OCI-LY3 (cell line): ENCODE data around the gene LCOR.

Experiments used
- H2AFZ ChIP-seq: fragments of 200-600, 300-600 bp; shearing (Covaris generic); 2 replicates; pipeline ENCODE4 v1.6.0; 2014; ENCODE audit warnings: antibody characterized with exemption, low read depth, low read length
- H3K27ac ChIP-seq: fragments of 200-600, 300-600 bp; sonication (generic); 2 replicates; pipeline ENCODE4 v1.5.1; 2014; ENCODE audit warnings: mild to moderate bottlenecking, low read length, moderate library complexity, mixed read lengths
- H3K27me3 ChIP-seq: fragments of 200-600, 300-600 bp; sonication (generic); 2 replicates; pipeline ENCODE4 v1.6.1; 2014; ENCODE audit warnings: low read depth, low read length, mixed read lengths
- H3K36me3 ChIP-seq: fragments of 200-600, 300-600 bp; sonication (generic); replicated peaks from 2 replicates; pipeline ENCODE3; 2014; ENCODE audit warnings: low read depth, low read length, mixed read lengths
- H3K4me1 ChIP-seq: fragments of 300-600, 200-600 bp; sonication (generic); 2 replicates; pipeline ENCODE4 v1.6.1; 2014; ENCODE audit warnings: low read length, mixed read lengths
- H3K4me2 ChIP-seq: fragments of 200-600, 300-600 bp; sonication (generic); 2 replicates; pipeline ENCODE4 v1.6.1; 2014; ENCODE audit warnings: low read length, mixed read lengths
- H3K4me3 ChIP-seq: fragments of 300-600, 200-600 bp; sonication (generic); 2 replicates; pipeline ENCODE4 v1.5.1; 2014; ENCODE audit warnings: antibody characterized with exemption, mild to moderate bottlenecking, low read length, moderate library complexity
- H3K79me2 ChIP-seq: fragments of 300-600, 200-600 bp; shearing (Covaris generic); 2 replicates; pipeline ENCODE4 v1.6.1; 2014; ENCODE audit warnings: mild to moderate bottlenecking, low read length, mixed read lengths
- H3K9ac ChIP-seq: fragments of 300-600, 200-600 bp; shearing (Covaris generic); 2 replicates; pipeline ENCODE4 v1.6.0; 2014; ENCODE audit warnings: mild to moderate bottlenecking, low read length, moderate library complexity
- H3K9me3 ChIP-seq: fragments of 200-600, 300-600 bp; shearing (Covaris generic); 2 replicates; pipeline ENCODE4 v1.6.1; 2014; ENCODE audit warnings: low read length, mixed read lengths; ENCODE audit not compliant: insufficient read depth
- H4K20me1 ChIP-seq: fragments of 200-600, 300-600 bp; sonication (generic); 2 replicates; pipeline ENCODE4 v1.6.1; 2016; ENCODE audit warnings: low read length, mixed read lengths; ENCODE audit not compliant: insufficient read depth
- EZH2phosphoT487 ChIP-seq: fragments of 200-600 bp; shearing (Covaris generic); IDR thresholded peaks from 2 replicates; pipeline ENCODE4 v1.6.1; 2018; ENCODE audit warnings: antibody characterized with exemption, mixed run types, low read depth
- TF ChIP-seq, protein P1 (sequence below): fragments of 200-600, 300-600 bp; sonication (generic); IDR thresholded peaks from 2 replicates; pipeline ENCODE4 v1.5.1; 2014; ENCODE audit warnings: antibody characterized with exemption, low read length, low read depth

Gene LCOR

GRCh38 chr10:96991313-96991841 lies 159.3 kb downstream of the LCOR start:
- H3K27me3 ChIP-seq = no peaks in the 10 kb centered on the region
- H3K9ac ChIP-seq = no peak overlapping the region
- H3K4me3 ChIP-seq = no peak overlapping the region
- no peaks in the 10 kb centered on the region for H3K36me3 ChIP-seq
- H3K4me2 ChIP-seq = no peak overlapping the region
- no peaks in the 10 kb centered on the region for H3K79me2 ChIP-seq
- H2AFZ ChIP-seq = no peak overlapping the region
- H3K27ac ChIP-seq = no peak overlapping the region
- peaks cover 9% of the 10 kb centered on the region for H3K4me1 ChIP-seq
- no peak for TF ChIP-seq EZH2phosphoT487
- H4K20me1 ChIP-seq = no peaks in the 10 kb centered on the region
- no peaks in the 10 kb centered on the region for H3K9me3 ChIP-seq

GRCh38 chr10:96992721-96993120 lies 160.6 kb downstream of the LCOR start:
- Histone ChIP-seq H3K9ac (no peak overlapping the region), H4K20me1 (no peaks in the 10 kb centered on the region), H3K36me3 (no peaks in the 10 kb centered on the region), H2AFZ (no peak overlapping the region), H3K4me3 (no peak overlapping the region), H3K27me3 (no peaks in the 10 kb centered on the region), H3K9me3 (no peaks in the 10 kb centered on the region), H3K79me2 (no peaks in the 10 kb centered on the region), H3K4me1 (peaks cover 15% of the 10 kb centered on the region), H3K4me2 (no peak overlapping the region), H3K27ac (no peak overlapping the region)
- TF ChIP-seq, protein P1, sequence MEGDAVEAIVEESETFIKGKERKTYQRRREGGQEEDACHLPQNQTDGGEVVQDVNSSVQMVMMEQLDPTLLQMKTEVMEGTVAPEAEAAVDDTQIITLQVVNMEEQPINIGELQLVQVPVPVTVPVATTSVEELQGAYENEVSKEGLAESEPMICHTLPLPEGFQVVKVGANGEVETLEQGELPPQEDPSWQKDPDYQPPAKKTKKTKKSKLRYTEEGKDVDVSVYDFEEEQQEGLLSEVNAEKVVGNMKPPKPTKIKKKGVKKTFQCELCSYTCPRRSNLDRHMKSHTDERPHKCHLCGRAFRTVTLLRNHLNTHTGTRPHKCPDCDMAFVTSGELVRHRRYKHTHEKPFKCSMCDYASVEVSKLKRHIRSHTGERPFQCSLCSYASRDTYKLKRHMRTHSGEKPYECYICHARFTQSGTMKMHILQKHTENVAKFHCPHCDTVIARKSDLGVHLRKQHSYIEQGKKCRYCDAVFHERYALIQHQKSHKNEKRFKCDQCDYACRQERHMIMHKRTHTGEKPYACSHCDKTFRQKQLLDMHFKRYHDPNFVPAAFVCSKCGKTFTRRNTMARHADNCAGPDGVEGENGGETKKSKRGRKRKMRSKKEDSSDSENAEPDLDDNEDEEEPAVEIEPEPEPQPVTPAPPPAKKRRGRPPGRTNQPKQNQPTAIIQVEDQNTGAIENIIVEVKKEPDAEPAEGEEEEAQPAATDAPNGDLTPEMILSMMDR = no peak

GRCh38 chr10:96995851-96996250 lies 163.8 kb downstream of the LCOR start:
- H3K4me1 ChIP-seq = peaks cover 15% of the 10 kb centered on the region
- no peaks in the 10 kb centered on the region for H3K79me2 ChIP-seq
- H3K27ac ChIP-seq = no peak overlapping the region
- H3K4me3 ChIP-seq = no peak overlapping the region
- TF ChIP-seq, protein P1 = no peak
- TF ChIP-seq EZH2phosphoT487 = no peak
- H3K9me3 ChIP-seq = no peaks in the 10 kb centered on the region
- H3K27me3 ChIP-seq = no peaks in the 10 kb centered on the region
- no peak overlapping the region for H3K9ac ChIP-seq
- H3K36me3 ChIP-seq = no peaks in the 10 kb centered on the region
- H4K20me1 ChIP-seq = no peaks in the 10 kb centered on the region
- H2AFZ ChIP-seq = no peak overlapping the region
- no peak overlapping the region for H3K4me2 ChIP-seq

DNA sequence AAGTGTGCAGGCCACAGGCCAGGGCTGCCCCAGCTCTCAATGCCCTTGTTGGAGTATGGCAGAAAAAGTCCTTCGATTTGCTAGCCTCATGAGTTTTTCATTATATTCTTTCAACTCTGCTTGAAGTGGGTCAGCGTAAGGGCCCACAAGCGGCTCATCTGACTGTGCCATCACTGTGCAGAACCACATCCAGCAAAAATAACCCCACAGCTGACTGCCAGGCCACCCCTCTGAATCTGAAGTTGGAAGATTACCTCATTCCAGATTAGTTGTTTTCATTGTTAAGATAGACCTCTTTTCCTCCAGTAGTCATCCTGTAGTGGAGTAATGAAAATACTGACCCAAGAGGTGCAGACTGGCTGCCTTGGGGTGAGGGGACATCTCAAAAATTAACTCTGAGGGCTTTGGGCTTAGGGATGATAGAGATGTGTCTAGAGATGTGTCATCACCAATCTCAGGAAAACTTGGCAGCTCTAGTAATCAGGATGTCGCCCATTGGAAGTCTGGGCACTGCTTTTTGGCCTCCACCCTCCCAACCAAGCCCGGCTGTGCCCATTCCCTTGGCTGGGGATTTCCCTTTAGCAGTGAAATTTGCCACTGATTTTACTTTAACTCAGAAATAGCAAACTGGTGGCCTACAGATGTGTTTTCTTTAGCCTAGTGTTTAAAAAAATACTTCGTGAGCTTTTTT lies 164.3 kb downstream of the LCOR start:
- Histone ChIP-seq H3K4me2 (no peak overlapping the region), H3K36me3 (no peaks in the 10 kb centered on the region), H3K27me3 (no peaks in the 10 kb centered on the region), H3K79me2 (no peaks in the 10 kb centered on the region), H4K20me1 (no peaks in the 10 kb centered on the region), H3K4me3 (no peak overlapping the region), H2AFZ (no peak overlapping the region), H3K27ac (no peak overlapping the region), H3K9me3 (no peaks in the 10 kb centered on the region), H3K4me1 (peaks cover 15% of the 10 kb centered on the region), H3K9ac (no peak overlapping the region)
- TF ChIP-seq, protein P1 = no peak
- TF ChIP-seq EZH2phosphoT487 = no peak
